Stimulated activated CD8-positive, alpha-beta memory T cell treated with anti-CD3 and anti-CD28 coated beads, Interleukin-2, amount 100 ng/mL, for 48 hours (primary cell): ENCODE results near the gene QSOX1.

Source experiments
- DNase-seq, 2 donors: peaks; one replicate each; pipeline ENCODE4 v3.0.0-alpha.2; 2020; ENCODE audit warnings: low read depth in 2 of 2

Gene QSOX1

DNA sequence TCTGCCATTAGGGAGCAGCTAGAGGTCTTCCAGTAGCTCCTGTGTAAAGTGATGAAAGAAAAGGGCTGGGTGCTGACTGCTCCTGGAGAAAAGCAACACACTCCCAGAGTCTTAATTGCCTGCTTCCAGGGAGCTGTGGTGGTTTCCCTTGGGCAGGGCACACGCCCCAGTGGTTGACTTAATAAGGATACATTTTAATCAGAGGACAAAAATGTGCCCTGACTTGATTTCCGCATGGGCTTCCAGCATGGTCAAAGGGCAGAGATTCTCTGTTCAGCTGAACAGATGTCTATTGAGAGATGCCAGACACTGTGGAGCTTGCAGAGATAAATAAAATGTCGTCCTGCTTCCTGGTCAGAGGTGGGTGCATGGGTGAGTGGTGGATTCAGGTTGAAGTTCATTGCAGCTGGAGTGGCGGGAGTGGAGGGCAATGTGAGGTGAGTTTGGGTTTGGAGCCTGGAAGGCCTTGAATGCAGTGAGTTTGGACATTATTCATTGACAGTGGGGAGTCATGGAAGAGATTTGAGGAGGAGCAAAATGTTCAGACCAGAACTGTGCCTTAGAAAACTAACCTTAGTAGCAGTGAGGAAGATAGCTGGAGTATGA lies 16.0 kb downstream of the QSOX1 start:
- no peak for DNase-seq

DNA sequence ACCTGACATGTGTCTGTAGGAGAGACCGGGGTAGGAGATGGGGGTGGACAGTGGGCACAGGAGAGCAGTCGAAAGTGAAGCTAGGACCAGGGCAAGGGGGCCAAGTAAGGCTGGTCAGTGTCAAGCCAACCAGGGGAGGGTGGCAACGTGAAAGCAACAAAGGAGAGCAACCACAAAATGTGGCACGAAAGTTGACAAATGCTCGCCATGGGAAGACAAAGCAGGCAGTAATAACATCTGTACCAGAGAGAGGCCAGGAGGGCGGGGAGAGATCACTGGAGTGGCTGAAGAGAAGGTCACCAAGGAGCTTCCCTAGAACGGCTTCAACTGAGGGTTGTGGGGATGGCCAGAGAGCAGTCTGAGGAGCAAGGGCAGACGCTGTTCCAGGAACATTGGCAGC lies 17.0 kb downstream of the QSOX1 start:
- DNase-seq: no peak

DNA sequence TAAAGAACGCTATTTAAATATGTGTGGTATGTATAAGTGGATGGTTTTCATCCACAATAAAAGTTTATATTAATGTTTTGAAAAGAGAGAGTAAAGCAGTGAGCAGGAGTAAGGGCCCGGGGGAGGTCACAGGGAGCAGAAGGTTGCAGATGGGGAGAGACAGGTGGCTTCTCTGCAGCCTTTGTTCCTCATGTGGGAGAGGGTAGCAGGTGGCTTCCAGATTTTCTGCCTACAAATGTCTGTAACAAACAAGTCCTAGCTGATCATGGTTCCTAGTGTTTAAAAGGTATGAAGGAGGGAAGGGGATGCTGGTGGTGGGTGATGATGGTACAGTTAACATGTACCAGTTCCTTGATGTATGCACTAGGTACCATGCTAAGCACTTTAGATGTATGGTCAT lies 18.8 kb downstream of the QSOX1 start:
- DNase-seq: no peak

DNA sequence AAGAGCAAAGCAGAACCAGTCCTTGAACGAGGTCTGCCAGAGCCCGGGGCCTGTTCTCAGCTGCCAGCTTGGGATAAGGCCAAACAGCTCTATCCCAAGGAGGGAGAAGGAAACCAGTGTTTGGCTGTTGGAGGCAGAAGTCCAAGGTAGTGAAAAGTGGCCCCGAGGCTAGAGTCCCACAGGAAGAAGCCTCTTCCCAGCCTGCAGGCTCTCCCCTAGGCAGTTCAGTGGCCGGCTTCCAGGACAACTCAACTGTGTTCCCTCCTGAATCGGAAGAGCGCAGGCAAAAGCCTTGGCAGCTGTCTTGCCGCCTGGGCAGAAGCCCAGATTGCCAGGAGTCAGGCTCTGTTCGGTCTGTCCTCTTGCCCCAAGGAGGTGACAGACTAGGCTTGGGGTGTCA lies 19.3 kb downstream of the QSOX1 start:
- DNase-seq: no peak

DNA sequence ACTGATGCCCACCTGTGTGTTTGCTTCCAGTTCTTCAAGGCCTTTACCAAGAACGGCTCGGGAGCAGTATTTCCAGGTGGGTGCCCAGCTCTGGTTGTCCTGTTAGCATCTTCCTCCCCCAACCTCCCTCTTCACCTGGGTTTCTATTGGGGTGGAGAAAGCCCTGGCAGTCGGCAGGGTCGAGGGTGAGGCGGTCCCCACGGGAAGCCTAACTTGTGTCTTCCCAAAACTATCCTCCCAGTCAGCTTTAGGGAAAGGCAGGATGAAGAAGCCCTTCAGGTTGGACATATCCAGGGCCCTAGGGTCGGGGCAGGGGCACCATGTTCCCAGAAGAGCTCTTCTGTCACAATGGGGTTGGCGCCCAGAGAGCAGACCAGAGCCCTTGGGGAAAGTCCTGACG lies 20.6 kb downstream of the QSOX1 start:
- DNase-seq: no peak

DNA sequence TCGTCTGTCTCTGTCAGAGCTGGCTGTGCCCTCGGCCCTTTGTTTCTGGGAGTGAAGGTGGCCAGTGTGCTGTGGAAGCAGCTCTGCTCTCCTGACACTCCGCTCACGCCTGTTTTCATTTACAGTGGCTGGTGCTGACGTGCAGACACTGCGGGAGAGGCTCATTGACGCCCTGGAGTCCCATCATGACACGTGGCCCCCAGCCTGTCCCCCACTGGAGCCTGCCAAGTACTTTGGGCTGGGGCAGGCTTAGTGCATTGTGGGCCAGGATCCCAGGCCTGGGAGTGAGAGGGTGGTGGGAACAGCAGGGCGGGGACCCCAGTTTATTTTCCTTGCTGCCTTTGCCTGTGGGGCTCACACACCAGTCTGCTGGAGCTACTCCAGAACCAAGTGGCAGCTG lies 21.1 kb downstream of the QSOX1 start:
- no peak for DNase-seq

DNA sequence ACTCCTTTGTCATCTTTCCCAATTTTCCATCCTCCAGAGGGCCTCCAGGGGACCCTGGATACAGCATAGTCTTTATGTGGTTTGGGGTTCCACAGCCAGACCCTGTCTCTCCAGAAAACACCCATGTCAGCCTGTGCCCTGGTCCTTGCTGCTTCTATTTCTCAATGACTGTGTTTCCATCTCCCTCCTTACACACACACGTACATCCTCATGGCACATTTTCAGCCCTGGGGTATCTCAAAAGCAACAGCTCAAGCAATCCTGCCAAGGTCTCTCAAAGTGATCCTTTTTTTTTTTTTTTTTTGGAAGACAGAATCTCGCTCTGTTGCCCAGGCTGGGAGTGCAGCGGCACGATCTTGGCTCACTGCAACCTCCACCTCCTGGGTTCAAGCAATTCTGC lies 22.3 kb downstream of the QSOX1 start:
- DNase-seq: no peak

DNA sequence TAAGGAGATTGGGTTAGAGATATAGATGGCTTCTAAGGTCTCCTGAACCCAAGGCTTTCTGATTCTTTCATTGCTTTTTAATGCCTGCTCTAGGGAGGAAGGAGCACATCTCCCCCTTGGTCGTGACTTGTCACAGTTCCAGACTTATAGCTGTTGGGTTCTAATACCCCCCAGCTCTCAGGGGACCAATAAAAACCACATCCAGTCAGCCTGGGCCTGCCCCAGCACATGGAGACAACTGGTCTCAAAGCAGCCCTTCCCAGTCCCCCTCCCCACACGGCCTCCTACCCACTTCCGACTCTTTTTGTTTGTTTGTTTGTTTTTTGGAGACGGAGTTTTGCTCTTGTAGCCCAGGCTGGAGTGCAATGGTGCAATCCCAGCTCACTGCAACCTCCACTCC lies 23.3 kb downstream of the QSOX1 start:
- no peak for DNase-seq

DNA sequence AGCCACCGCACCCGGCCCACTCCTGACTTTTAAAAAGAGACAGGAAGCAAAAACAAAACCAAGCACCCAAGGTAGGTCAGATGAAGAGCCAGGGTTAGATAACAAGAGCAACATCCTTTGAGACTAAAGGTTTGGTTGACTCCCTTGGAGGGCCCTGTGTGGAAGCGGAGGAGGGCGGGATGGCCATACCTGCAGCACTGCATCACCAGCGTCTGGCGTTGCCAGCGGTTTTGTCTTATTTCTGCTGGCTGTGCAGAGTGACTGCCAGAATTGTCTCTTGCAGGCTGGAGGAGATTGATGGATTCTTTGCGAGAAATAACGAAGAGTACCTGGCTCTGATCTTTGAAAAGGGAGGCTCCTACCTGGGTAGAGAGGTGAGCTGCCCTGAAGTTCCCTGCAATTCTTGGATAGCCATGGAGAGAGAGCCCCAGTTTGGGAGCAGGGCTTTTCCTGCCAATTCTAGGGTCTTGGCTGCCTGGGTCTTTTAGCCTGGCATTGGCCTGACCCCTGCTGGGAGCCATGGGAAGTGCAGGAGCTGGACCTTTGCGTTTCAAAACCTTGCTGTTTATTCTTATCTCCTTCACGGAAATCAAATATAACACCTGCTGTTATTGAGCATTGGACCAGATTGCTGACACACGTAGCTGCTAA lies 24.0 kb downstream of the QSOX1 start:
- DNase-seq: peak; percentile 30 to 49

DNA sequence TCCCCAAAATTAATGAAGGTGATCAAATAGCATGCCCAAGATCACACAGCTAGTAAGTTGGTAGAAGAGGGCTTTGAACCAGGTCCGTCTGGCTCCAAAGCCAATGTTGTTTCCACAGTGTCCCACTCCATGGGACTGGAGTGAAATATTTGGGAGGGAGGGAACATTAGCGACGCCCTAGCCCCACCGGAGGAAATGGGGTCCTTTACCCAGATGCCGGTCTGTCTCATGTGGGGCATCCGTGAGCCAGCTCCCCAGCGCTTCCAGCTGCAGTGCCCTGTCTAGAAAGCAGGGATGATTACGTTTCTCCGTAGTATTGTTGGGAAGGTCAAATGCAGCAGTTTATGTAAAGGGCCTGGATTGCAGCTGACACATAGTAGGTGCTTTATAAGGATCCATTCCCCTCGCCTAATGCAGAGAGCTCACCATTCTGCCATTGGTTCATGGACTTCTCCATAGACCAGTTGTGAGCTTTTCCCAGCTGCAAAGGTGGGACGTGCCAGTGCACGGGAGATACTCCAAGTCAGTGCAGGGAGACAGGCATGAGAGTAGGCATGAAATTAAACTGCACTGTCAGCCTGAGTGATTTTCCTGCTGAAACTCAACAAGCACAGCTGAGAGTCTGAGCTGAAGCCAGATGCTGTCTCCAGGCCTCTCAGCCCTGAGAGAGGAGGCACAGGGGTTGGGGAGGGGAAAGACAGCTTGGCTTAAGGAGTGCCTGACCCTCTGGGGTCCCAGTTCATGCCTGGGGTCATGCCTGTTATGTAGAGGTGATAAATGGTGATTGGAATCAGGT lies 24.7 kb downstream of the QSOX1 start:
- DNase-seq: no peak

DNA sequence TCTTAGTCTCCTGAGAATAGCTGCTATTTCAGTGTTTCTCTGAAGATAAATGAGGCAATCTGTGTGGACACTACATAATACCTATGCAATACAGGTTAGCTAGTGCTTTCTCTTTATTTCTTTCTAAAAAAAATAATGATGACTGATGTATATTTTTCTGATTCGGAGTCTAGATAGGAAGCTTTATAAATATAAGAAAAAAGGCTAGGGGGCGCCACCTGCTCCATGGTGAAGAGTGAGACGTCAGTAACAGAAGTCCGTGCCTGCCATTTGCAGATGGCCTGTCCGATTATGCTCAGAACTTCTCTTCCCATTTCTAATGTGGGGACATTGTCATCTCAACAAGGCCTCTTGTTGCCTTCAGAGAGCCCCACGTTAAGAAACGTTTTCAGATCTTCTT lies 26.4 kb downstream of the QSOX1 start:
- no peak for DNase-seq

DNA sequence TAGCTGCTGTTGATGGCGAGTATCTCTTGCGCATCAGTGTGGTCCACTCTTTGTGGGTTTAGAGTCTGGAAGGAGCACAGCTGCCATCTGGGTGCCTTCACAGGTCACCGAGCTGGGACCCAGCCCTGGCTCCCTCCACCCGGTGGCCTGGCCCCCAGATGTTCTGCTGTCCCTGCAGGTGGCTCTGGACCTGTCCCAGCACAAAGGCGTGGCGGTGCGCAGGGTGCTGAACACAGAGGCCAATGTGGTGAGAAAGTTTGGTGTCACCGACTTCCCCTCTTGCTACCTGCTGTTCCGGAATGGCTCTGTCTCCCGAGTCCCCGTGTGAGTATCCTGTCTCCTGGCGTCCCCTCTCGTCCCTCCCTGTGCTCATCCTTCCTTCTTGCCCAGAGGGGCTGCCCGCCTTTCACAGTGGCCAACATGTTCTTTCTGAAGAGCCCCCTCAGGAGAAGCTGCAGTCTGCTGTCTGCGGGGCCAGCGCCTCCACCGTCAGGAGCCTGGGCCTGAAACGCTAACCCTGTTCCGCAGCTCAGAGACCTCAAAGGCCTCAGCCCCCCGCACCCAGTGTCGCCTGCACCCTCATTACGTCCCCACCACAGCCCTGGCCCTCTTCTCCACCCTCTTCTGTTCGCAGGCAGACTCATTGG lies 27.4 kb downstream of the QSOX1 start:
- no peak for DNase-seq

DNA sequence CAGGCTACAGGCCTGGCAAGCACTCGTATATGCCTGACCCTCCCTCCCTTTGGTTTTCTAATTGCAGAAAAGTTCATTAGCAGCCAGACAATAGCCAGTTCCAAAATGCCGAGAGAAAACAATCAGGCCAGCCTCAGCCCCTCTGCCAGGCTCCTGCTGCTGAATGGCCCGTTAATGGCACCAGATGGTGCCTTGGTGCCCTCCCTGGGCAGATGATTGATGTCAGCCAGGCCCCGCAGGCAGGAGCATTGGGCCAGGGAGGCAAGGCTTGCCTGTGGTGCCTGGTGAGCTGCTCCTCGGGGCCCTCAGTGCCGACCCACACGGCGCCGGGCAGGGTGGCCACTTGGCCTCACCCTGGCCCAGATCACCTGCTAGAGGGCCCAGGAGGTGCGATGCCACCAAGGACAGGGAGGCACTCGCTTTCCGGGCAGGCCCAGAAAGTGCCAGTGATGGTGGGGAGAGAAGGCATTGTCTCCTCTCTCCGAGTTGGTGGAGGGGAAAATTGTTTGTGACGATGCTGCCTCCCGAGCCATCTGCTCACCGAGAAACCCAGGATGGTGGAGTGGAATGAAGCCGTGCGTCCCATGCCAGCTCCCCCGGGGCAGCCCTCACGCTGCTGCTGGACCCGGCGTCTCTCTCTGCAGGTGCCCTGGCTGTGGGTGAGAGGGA lies 28.1 kb downstream of the QSOX1 start:
- DNase-seq: no peak

DNA sequence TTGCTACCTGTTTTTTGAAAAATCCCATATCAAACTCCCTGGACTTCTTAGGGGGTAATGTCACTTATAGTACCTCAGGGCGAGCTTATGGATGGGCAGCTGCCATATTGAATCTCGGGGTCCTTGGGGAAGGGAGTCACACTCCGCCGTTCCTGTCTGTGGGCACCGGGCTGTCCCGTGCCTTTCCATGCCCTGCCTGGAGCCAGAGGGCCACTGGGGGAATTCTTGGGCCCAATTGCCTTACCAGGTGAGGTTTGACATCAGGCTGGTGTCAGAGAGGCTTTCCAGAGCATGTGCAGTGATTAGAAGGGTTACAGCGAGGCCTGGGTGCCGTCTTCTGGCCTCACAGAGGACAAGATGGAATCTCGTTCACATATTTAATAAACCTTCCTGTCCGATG lies 28.8 kb downstream of the QSOX1 start:
- no peak for DNase-seq

DNA sequence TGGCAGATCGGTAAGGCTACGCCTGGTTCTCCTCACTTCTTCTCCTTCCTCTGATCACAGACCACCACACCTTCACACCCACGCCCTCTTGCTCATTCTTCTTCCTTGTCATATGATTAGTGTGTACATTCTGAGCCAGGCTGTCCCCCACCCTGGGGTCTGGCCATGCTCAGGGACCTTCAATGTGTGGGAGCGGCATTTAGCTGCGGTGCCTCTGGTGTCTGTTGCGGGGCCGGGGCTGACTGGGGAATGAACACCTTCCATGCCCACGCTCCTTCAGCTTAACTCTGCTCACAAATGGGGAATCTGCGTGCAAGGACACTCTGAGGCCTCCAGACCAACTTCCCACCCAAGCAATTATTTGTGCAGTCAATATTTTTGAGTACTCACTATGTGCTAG lies 29.4 kb downstream of the QSOX1 start:
- no peak for DNase-seq

DNA sequence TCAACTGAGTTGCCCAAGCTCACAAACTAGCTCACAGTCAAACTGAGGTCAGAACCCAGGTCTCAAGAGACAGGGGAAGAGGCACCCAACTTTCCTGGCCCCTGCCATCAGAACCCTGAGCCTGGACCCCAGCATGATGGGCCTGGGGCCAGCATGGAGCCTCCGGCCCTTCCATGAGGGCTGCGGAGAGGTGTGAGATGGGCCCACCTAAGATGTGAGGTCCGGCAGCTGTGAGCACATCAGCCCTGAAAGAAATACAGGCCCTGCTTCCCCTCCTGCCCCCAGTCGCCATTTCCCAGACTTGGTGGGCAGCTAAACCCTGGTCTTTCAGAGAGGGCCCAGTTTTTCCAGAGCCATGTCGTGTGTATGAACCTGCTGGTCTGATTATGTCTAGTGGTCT lies 30.6 kb downstream of the QSOX1 start:
- DNase-seq: no peak

DNA sequence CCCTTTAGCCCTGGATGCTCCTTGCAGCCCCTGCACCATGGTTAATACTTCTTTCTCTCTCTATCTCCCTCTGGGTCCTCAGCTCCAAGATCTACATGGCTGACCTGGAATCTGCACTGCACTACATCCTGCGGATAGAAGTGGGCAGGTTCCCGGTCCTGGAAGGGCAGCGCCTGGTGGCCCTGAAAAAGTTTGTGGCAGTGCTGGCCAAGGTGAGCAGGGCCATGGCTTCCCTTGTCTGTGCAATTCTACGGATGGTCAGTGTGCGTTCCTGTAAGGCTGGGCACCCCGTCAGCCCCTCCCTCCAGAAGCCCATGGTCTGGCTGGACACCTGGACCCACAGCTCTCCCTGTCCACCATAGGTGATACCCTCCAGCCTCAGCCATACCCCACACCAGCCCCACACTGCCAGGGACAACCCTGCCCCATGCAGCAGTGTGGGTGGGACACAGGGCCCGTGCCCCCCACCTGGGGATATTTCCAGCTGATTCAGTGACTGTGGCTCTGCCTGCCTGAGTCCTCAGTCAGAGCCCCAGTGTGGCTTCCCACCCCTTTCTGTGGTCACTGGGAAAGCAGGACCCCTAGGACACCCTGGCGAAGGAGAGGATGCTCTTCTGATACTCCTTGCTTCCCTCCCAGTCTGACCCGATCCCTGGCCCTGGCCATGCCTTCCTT lies 31.4 kb downstream of the QSOX1 start:
- no peak for DNase-seq

DNA sequence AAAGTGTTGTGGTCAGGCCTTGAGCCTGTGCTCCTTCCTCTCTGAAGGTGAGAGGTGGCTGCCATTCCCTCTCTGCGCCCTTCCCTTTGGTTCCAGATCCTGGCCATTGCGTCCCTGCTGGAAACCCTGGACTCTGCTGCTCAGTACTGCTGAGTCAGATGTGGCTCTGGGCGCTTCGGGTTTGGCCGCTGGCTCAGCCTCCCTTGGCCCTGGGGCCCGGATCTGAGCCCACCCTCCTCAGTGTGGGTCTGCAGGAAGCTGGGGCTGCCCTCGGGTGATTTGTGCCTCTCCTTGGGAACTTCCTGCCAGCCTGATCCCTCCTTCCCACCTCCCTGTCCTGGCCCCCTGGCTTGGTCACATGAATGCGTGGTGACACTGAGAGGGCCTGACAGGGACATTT lies 32.2 kb downstream of the QSOX1 start:
- no peak for DNase-seq

DNA sequence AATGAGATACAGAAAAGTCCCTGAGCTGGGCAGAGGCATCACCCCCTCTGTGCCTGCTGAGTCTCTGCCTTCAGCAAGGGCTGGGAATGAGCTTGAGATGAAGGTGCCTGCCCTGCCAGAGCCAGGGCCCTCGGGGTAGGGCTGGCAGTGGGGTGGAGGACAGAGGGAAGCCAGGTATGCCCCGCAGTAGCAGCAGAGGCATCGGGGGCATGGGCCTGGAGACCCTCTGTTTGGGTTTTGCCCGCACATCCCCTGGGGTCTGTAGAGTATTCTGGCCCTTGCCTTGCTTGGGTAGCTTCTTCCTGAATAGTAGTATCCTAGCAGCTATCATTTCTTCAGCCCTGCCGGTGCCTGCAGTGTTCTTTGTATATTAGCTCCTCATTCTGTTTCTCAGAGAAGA lies 33.0 kb downstream of the QSOX1 start:
- no peak for DNase-seq

DNA sequence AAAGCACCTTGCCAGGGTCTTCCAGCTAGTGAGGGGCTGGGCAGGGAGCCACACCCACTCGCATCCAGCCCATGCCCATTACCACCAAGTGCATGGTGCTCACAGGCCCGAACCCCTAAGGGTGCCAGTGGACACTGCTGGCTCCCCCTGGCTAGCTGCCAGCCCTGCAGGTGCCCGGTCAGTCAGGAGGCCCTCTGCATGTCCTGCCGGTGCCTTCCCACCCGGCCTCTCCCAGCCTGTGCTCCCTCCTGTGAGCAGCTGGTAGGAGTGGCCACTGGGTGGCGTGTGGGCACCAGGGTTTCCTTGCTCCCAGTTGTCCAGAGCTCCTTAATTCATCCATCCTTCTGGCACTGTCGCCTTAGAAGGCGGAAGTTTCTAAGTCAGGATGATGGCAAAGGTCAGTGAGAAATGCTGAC lies 33.4 kb downstream of the QSOX1 start:
- no peak for DNase-seq

DNA sequence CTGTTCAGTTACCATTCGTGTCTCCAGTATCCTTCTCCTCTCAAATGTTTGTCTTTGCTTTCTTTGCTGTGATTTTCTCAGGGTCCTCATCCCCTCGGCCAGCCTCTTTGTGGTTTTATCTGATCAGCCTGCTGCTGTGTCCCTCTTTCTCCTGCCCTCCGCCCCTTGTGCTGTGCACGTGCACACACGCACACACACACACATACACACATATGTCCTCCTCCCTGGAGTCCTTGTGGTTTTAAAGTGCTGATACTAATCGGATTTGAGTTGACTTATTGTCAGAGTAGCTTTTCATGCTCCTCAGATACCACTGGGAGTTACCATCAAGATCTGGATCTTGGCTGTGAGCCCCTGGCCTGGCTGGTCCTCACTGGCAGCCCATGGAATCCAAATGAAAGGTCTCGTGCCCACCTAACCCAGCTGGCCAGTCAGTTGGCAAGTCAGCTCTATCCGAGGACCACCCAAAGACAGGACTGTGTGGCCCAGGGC lies 34.1 kb downstream of the QSOX1 start:
- DNase-seq: no peak
